Lung (tissue), 12 donors: ENCODE data around the gene CAMK1D. TPM values are rescaled to one million over a fixed set of nuclear protein-coding genes. Genes with fewer than 3 reads are reported as not detected.

ENCODE experiments used
- ATAC-seq: fragments of 200-7000 bp; cut with Tn5 transposase; one replicate; pipeline ENCODE4 v1.9.1; 2020; ENCODE audit warnings: moderate number of reproducible peaks; ENCODE audit not compliant: insufficient read depth, low FRiP score
- DNase-seq, 3 donors: peaks; one replicate each; pipeline ENCODE4 v3.0.0-alpha.2; 2013 to 2017
- H3K27ac ChIP-seq, 2 donors: one replicate each; pipeline ENCODE4 v1.5.1; 2013; ENCODE audit warnings: mild to moderate bottlenecking in 2 of 2, moderate library complexity in 2 of 2, control low read depth in 1 of 2, inconsistent platforms in 1 of 2, low read depth in 1 of 2, low read length in 1 of 2
- H3K27me3 ChIP-seq, 3 donors: one replicate each; pipeline ENCODE4 v1.5.1; 2013; ENCODE audit warnings: low read length in 2 of 3; ENCODE audit not compliant: control insufficient read depth in 3 of 3, insufficient read depth in 3 of 3
- H3K36me3 ChIP-seq, 4 donors: one replicate each; pipeline ENCODE4 v1.5.1; 2013; ENCODE audit warnings: low read length in 4 of 4, mild to moderate bottlenecking in 1 of 4, moderate library complexity in 1 of 4; ENCODE audit not compliant: control insufficient read depth in 4 of 4, insufficient read depth in 4 of 4
- H3K4me1 ChIP-seq, 5 donors: one replicate each; pipeline ENCODE4 v1.5.1; 2013; ENCODE audit warnings: low read length in 5 of 5, mild to moderate bottlenecking in 2 of 5, moderate library complexity in 1 of 5; ENCODE audit not compliant: control insufficient read depth in 5 of 5, insufficient read depth in 5 of 5
- H3K4me3 ChIP-seq: one replicate; pipeline ENCODE4 v1.5.1; 2013; ENCODE audit warnings: mild to moderate bottlenecking, control low read depth, moderate library complexity
- H3K9ac ChIP-seq, 2 donors: one replicate each; pipeline ENCODE4 v1.5.1; 2013; ENCODE audit warnings: low read length in 2 of 2, control low read depth in 1 of 2; ENCODE audit not compliant: insufficient read depth in 1 of 2
- H3K9me3 ChIP-seq, 4 donors: one replicate each; pipeline ENCODE4 v1.5.1; 2013; ENCODE audit warnings: low read length in 3 of 4, mild to moderate bottlenecking in 1 of 4, moderate library complexity in 1 of 4; ENCODE audit not compliant: control insufficient read depth in 4 of 4, insufficient read depth in 3 of 4
- WGBS, 2 donors: extraction: QIAGEN DNeasy Blood & Tissue Kit; methylation state at CpG; one replicate each; pipeline ENCODE4 v1.1.7; 2013; 5-methylcytosine and 5-hydroxymethylcytosine counted together
- polyA plus RNA-seq, 2 donors: library from polyadenylated mRNA; stranded (reverse); fragments of 200-250 nt; gene quantifications; one replicate each; pipeline ENCODE4 v1.2.1, GENCODE V29; 2013
- total RNA-seq, 2 donors: library from RNA; depleted of rRNA in 1 of 2; stranded (reverse); fragments of >200 nt in 1 of 2; gene quantifications; one replicate each; pipeline ENCODE4 v1.2.1, GENCODE V29; 2014 to 2021
- TF ChIP-seq, protein P1 (sequence below): IDR thresholded peaks from 2 replicates; pipeline ENCODE4 v1.5.1; 2012; ENCODE audit warnings: mild to moderate bottlenecking; ENCODE audit errors: control extremely low read depth, extremely low read depth
- donor health status: control.
- donor health status: control.
- donor health status: Bipolar disorder and iron deficiency.
- donor health status: healthy.
- donor health status: DM: yes; HTN: yes; CAD: no.

Gene CAMK1D
- total and polyA plus RNA-seq, 4 donors = 3.2 to 37.4 (median 7.0) TPM

DNA sequence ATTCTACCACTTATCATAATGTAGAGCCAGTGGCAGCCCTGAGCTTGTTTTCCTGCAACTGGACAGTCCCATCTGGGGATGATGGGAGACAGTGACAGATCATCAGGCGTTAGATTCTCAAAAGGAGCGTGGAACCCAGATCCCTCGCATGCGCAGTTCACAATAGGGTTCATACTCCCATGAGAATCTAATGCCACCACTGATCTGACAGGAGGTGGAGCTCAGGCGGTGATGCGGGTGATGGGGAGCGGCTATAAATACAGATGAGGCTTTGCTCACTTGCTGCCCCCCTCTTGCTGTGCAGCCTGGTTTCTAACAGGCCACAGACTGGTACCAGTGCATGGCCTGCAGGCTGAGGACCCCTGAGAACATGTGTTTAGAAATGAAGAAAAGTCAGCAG is 260.1 kb downstream of the CAMK1D start:
- TF ChIP-seq, protein P1, sequence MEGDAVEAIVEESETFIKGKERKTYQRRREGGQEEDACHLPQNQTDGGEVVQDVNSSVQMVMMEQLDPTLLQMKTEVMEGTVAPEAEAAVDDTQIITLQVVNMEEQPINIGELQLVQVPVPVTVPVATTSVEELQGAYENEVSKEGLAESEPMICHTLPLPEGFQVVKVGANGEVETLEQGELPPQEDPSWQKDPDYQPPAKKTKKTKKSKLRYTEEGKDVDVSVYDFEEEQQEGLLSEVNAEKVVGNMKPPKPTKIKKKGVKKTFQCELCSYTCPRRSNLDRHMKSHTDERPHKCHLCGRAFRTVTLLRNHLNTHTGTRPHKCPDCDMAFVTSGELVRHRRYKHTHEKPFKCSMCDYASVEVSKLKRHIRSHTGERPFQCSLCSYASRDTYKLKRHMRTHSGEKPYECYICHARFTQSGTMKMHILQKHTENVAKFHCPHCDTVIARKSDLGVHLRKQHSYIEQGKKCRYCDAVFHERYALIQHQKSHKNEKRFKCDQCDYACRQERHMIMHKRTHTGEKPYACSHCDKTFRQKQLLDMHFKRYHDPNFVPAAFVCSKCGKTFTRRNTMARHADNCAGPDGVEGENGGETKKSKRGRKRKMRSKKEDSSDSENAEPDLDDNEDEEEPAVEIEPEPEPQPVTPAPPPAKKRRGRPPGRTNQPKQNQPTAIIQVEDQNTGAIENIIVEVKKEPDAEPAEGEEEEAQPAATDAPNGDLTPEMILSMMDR = no peak
- DNase-seq = no peak
- H3K27ac ChIP-seq = no peak overlapping the region
- H3K4me3 ChIP-seq = no peak overlapping the region
- H3K9ac ChIP-seq = no peak overlapping the region
- 92 to 97% methylated on average over 7 of the region's 7 CpGs for WGBS, 2 donors
- H3K27me3 ChIP-seq = peaks cover 0 to 11% (median 0%) of the 10 kb centered on the region in 3 donors
- H3K9me3 ChIP-seq = no peaks in the 10 kb centered on the region
- no peak for ATAC-seq
- H3K36me3 ChIP-seq = no peaks in the 10 kb centered on the region
- H3K4me1 ChIP-seq = peaks cover 0 to 13% (median 4%) of the 10 kb centered on the region in 5 donors

DNA sequence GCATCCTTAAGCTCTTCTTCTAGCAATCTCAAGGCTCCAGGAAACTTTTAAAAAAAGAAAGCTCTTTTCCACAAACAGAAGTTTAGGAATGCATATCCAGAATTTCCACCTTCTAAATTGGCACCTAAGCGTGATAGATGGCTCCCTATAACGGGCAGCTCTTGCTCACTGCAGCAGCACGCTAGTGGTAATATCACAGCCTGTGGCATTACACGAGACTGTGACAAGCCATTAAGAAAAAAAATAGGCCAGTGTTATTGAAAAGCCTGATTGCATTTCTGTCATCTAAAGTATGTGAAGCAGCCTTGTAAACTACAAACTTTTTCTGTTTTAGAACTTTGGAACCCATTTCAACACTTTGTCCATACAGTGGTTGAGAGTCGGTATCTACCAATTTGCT is 263.8 kb downstream of the CAMK1D start:
- Histone ChIP-seq H3K27me3 (peaks cover 0 to 23% (median 0%) of the 10 kb centered on the region in 3 donors), H3K9me3 (peaks cover 0 to 4% (median 0%) of the 10 kb centered on the region in 4 donors), H3K4me1 (no peaks in the 10 kb centered on the region), H3K9ac (no peak overlapping the region), H3K4me3 (no peak overlapping the region), H3K36me3 (no peaks in the 10 kb centered on the region), H3K27ac (no peak overlapping the region)
- DNase-seq = no peak
- 93 to 96% methylated on average over 5 of the region's 5 CpGs for WGBS, 2 donors
- ATAC-seq = no peak
- TF ChIP-seq, protein P1 = no peak

DNA sequence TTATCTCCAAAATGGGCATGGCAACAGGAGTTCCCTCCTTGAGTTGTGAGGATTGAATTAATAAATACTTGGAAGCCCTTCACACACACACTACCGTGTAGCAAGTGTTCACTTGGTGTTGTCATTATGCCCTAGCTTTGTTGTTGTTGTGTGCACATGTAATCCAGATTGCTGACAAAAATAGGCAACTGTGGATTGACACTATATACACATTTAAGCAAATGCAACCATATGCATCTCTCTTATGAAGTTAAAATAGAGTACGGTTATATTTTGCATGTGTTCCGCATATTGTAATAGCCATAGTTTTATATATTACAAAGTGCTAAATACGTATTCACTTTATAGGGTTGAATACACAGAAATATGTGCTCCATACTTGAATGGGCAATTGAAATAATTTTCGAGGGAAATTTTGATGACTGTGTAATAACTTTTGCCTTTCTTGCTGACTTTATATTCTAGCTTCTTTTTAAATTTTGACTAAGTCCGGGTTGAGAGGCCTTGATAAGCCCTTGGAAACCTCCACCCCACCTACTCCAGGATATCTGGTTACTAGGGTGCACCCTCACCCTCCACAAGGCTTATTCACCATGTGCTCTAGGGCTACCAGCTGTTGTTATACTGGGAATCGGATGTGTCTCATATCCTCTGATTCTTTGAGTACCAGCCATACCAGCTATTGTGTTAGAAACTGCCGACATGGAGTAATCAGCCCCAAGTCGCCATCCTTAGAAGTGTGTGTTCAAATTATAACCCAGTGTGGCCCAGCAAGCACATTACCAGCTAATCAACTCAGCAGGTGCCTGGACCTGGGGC is 265.0 kb downstream of the CAMK1D start:
- no peak overlapping the region for H3K27ac ChIP-seq
- WGBS, 2 donors = 86 to 89% methylated on average over 9 of the region's 9 CpGs
- H3K4me3 ChIP-seq = no peak overlapping the region
- ATAC-seq (no peak), DNase-seq (no peak)
- H3K9ac ChIP-seq = no peak overlapping the region
- H3K36me3 ChIP-seq = no peaks in the 10 kb centered on the region
- H3K27me3 ChIP-seq = peaks cover 0 to 30% (median 0%) of the 10 kb centered on the region in 3 donors
- TF ChIP-seq, protein P1 = no peak
- H3K4me1 ChIP-seq = no peaks in the 10 kb centered on the region
- peaks cover 0 to 4% (median 0%) of the 10 kb centered on the region in 4 donors for H3K9me3 ChIP-seq
